NCI-H82 treated with DMSO at 0.1 percent for 48 hours (cell line): ENCODE results near the gene CHPF2.

Experiments
- DNase-seq: peaks from one replicate; lab custom pipeline; 2025; ENCODE audit not compliant: unreplicated experiment; lab: John Stamatoyannopoulos, UW

The CHPF2 gene, protein sequence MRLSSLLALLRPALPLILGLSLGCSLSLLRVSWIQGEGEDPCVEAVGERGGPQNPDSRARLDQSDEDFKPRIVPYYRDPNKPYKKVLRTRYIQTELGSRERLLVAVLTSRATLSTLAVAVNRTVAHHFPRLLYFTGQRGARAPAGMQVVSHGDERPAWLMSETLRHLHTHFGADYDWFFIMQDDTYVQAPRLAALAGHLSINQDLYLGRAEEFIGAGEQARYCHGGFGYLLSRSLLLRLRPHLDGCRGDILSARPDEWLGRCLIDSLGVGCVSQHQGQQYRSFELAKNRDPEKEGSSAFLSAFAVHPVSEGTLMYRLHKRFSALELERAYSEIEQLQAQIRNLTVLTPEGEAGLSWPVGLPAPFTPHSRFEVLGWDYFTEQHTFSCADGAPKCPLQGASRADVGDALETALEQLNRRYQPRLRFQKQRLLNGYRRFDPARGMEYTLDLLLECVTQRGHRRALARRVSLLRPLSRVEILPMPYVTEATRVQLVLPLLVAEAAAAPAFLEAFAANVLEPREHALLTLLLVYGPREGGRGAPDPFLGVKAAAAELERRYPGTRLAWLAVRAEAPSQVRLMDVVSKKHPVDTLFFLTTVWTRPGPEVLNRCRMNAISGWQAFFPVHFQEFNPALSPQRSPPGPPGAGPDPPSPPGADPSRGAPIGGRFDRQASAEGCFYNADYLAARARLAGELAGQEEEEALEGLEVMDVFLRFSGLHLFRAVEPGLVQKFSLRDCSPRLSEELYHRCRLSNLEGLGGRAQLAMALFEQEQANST

DNA sequence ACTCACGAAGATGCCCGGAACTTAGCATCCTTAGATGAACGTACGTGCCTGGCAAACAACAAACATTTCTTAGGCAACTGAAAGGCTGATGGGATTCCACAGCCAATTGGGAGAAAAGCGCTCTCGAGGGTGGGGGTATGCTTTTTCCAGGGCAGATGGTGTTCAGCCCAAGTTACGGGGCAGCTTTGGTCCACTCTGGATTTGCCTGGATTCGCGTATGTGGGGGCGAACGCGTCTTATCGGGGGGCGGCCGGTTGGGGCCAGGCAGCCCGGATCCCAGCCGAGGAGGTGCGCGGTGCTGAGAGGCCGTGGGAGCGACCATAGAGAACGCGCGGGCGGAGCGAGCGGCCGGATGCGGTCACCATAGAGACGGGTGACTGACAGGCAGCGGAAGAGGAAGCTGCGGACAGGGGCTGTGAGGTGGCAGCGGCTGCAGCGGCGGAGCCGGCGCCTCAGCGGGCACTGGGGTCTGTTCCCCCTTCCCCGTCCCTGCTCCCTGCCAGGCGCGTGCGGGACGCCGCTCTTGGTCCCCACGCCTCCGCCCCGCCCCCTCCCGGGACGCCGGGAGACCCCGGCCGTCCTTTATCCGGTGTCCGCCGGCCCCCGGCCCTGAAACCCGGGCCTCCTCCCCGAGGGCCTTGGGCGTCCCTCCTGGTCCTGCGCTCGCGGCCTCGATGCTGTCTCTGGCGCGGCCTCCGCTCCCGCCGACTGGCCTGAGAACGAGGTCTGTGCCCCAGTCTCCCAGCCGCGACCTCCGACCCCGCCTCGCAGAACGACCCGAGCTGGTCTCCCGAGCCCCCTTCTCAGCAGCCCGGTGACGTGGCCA is at the start of gene CHPF2:
CHPF2 (plus strand) TSS at position 393 of the 826 bp plus-strand sequence. CDS start 1,529 bp downstream, outside the sequence.
- peak; percentile 55 for DNase-seq

DNA sequence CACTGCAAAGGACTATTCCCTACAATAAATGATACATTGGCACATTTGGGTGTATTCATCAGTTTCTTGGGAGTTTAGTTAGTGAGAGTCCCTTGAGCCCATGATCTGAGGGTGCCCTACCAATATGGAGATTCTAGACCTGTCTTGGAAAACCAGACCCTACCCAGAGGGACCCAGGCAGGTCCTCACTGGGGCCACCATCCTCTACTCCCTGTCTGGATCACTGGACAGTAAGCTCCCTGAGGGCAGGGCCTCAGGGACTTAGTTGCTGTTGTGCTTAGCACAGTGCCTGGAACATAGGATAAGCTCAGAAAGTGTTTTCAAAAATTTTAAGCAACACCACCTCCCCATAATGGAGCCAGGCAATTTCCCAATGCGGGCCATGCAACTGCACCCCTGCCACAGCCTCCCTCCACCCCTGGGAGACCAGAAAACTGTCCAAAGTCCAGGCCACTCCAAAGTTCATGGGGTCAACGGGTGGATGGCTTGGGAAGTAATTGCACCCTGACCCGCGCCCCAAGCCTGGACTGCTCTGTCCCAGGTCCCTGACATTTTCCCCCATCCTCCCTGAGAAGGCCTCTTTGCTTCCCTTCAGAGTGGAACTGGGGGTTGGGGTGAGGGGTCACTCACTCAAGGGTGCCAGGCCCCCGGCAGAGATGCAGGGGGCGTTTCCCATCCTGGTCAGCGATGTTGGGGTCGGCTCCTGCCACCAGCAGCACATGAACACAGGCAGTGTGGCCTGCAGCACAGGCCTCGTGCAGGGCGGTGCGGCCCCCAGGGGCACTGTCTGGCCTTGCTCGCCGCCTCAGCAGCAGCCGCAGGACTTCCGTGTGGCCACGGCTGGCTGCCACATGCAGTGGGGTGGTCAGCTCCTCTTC is 46.3 kb upstream of the CHPF2 start:
- DNase-seq, result no peak

DNA sequence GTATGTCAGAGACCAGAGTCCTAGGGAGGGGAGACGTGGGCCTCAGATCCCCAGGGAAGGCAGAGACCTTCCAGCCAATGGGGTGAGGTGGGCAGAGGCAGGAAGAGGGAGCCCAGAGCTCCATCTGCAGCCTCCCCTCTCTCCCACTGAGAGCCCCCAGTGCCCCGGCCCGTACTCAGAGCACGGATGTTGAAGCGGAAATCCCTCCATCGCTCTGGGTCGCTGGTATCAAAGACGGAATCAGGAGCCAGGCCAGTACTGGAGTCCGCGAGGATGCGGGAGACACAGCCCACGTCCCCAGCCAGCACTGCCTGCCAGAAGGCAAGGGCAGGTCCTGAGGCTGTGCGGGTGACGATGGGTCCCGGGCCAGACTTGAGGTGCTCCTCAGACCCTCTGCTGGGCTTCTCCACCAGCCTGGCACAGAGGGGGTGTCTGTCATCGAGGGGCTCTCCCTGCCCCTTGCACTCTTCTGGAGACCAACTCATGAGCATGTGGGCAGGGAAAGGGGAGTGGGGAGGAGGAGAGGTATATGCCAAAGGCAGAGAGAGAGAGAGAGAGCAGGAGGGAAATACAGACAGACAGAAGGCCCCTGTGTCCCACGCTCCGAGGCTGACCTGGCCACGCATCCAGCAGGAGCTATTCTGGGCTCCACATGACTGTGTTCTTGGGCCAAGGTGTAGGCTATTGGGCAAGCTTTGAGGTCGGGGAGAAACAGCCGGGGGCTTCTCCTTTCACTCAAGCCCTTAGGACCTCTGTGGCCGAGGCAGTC is 45.5 kb upstream of the CHPF2 start, which contains the start of gene ASB10:
ASB10 (minus strand) TSS at position 611 of the 769 bp plus-strand sequence; CDS start at position 491, 120 bp downstream.
- no peak for DNase-seq

DNA sequence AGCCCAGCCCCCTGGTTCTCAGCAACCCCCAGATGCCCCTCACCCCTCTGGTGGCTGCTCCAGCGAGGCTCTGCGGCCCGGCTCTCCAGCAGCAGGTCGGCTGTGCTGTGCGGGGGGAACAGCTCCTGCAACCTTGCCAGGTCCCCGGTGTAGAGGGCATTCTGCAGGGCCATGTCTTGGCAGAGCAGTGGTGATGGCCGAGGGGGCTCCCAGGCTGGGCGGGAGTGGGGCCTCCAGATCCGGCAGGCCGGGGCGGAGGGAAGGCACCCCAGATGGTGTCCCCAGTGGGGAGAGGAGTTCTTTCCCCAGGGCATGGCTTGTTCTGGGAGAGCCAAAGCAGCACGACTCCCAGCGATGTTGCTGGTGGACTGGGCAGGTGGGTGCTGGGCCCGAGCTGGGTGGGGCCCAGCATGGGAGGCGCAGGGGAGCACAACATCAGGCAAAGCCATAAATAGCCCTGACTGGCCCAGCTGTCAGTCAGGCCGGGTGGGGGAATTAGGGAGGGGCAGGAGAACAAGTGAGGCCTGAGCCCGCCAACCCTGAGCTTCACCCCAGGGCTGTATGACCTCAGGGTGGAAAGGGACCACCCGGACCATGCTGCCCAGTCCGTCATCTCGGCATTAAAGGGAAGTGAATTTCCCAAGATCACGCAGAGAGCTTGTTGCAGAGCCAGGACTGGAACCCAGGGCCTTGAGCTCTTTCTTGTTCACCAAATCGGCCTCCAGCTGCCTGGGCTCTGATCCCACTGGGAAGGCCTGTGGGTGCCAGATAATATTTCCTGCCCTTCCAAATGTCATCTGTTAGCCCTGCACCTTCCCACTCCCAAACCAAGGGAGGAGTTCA is 44.7 kb upstream of the CHPF2 start:
- no peak for DNase-seq

DNA sequence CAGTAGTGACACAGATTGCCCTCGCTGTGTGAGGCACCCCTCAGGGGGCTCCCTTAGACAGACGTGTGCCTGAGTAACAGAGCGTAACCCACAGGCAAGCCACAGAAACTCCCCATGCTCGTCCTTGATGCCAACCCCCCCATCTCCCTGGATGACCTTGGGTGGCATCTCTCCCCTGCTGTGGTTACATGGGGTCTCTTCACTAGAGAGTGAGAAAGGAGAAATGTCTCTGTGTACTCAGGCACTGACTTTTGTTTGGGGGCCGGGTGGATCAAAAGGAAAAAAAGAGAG is 44.1 kb upstream of the CHPF2 start:
- no peak for DNase-seq

DNA sequence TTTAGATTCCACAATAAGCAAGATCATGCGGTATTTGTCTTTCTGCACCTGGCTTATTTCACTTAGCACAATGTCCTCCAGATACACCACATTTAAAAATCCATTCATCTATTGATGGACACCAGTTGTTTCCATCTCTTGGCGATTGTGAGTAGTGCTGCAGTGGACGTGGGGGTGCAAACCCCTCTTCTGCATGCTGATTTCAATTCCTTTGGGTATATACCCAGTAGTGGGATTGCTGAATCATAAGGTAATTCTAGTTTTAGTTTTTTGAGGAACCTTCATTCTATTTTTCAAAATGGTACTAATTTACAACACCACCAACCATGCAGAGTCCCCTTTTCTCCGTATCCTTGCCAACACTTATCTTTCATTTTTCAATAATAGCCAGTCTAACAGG is 43.2 kb upstream of the CHPF2 start:
- no peak for DNase-seq

DNA sequence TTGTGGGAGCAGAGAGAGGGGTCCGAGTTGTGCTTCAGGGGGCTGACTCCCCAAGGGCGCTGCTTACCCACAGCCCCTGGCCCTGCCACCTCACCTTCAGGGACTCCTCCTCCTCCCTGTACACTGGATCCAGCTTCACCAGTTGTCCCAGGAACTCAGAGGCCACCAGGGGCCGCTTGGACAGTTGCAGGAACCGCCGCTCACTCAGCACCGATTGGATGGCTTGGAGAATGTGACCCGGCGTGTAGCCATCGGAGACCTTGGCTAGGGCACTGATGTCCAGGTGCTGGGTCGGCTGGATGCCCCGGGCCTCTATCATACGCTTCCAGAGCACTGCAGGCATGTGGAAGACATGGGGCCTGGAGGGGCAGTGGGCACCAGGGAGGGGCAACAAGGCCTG is 40.7 kb upstream of the CHPF2 start:
- DNase-seq, result no peak

DNA sequence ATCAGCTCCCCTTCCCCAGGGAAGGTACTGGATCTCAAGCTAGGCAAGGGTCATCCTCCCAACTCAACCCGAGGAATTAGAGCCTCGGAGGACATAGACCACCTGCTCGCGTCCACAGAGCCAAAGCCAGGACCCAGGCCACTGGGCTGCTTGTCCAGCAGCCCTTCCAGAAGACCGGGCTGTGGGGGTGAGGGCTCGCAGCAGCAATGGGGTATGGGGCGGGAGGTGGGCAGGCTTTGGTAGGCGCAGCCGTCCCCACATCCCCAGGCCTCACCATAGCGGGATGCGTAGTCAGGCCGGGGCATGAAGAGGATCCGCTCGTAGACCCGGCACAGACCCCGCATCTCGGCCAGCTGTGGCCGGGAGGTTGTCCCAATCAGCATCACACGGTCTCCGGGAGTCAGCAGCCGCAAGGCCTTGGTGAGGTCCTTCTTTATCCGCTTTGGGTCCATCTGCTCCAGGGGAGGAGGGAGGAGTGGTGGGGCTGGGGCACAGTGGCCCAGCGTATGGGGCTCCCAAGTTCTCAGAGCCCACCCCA is 40.2 kb upstream of the CHPF2 start:
- no peak for DNase-seq

DNA sequence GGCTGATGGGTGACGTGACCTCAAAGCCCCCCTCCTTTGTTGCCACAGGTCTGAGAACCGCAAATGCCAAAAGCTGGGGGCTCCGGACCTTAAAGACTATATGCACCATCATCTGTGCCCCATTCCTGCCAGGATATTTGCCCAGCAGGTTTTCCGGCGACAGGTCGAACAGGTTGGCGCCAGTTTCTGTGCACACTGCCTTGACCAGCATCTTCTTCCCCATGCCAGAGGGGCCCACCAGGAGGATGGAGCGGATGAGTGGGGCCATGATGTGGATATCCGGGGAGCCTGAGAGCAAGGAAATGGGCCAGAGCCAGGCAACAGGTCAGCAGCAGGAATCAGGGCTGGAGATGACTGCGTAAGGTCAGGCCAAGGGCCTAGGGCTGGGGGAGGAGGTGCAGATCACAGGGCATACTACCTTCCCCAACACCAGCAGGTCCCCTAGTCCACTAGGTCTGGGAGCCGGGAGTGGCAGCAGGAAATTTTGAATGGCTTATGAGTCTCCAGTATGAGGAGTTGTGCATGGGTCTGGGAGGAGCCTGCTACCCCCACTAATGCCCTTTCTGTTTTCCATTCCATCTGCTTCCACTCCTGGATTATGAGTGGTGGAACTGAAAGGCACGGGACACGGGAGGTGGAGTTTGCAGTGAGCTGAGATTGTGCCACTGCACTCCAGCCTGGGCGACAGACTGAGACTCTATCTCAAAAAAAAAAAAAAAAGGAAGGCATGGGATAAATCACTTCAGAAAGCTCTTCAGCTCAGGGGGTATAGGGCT is 38.9 kb upstream of the CHPF2 start:
- no peak for DNase-seq

DNA sequence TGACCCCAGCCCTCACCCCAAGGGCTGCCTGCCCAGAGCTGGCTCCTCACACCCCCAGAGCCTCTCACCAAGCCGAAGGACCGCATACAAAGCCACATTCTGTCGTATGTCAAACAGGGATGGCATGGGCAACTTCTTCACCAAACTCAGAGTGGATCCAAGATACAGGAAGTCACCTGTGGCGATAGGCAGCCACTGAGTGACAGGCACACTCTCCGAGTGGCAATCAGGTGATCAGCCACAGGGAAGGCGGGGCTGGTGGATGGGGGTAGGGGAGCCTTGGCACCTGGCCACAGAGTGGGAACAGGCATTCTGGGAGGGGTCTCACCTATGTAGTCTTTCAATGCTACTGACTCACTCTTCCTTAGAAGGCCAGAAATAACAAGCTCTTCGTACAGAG is 38.1 kb upstream of the CHPF2 start:
- no peak for DNase-seq

DNA sequence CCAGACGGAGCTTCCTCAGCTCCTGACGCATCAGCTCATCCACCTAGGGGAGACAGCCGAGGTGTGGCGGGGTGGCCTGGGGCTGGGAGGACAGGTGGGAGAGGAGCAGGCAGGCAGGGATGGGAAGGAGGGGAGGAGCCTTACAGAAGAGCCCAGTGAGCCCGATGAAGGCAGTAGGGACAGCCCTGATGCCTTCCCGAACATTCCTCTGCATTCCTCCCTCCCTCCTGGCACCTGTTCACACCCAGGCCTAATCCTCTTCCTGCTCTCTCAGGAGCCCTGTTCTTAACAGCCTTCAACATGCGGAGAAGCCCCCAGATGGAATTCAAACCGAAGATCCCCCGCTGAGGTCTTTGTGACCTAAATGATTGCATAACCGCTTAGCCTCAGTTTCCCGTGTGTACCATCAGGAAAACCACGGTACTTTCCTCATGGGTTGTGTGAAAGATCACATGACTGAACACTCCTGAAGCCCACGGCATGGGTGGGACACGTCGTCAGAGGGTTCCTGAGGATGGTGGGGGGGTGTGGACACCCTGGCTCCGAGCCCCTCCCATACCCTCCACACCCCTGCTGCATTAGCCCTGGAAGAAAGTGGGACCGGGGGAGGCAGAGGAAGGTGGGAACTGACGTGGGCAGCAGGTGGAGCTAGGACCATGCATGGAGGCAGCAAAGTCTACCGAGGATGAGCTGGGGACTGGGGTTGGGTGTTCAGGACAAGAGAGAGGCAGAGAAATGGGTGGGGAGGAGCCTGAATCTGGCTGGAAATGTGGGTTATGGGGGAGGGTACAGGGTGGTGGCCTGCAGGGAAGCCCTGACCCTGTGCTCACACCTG is 36.5 kb upstream of the CHPF2 start:
- DNase-seq, result no peak

DNA sequence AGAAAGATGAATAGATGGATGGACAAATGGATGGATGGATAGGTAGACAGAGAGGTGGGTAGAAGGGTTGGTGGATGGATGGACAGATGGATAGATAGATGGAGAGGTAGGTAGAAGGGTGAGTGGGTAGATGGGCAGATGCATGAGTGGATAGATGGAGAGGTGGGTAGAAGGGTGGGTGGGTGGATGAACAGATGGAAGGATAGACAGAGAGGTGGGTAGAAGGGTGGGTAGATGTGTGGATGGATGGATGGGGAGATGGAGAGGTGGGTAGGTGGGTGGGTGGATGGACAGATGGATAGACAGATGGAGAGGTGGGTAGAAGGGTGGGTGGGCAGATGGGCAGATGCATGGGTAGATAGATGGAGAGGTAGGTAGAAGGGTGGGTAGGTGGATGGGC is 34.4 kb upstream of the CHPF2 start:
- DNase-seq, result no peak

DNA sequence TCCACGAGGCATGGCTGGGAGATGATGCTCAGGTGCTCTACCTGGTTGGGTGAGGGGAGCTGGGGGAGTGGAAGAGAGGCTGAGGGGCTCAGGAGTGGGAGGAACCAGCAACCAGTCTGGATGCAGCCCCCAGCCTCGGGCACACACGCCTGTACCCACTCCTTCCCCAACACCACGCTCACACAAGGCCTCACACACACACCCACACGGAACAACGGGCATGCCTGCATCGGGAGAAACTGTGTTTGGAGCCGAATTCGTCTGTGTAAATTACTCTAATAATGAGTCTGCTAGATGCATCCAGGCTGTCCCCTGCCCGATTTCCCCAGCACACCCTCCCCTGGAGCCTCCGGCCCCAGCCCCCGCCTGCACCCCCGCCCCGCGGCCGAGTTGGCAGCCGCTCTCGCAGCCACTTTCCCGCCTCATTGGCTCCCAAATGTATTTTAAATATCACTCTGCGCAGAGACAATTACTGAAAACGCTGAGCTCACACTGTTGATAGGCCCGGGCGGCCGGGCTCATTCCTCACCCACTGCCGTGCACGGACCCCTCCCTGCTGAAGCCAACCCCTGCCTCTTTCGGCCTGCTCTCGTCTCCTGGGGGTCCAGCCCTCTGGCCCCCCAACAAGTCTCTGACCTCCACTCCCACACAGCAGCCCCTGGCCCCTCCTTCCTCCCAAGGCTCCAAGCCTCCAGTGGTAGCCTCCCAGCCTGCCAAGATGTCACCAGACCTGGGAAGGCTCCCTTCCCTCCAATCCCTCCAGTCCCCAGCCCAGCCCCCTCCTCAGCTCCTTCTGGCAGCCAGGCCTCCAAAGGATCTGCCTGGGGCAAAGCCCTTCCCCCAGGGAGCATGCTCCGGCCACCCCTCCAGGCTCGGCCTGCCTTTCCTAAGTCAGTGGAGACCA is 33.1 kb upstream of the CHPF2 start:
- DNase-seq, result no peak

DNA sequence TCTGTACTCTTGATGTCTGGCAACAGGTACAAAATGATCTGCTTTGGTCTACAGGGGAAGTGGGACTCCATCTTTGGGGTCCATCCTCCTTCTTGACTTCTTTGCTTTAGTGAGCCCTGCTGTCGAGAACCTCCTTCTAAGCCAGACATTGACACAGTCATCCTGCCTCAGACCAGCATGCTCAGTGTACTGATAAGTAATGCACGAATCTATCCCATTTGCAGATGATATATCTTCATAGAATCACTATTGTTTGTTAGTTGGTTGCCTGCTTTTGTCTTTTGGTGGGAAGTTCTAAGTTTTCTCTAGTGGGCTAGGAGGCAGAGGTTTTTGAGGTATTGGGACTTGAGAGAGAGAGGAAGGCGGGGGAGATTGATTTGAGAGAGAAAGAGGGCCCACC is 30.9 kb upstream of the CHPF2 start:
- DNase-seq, result no peak

DNA sequence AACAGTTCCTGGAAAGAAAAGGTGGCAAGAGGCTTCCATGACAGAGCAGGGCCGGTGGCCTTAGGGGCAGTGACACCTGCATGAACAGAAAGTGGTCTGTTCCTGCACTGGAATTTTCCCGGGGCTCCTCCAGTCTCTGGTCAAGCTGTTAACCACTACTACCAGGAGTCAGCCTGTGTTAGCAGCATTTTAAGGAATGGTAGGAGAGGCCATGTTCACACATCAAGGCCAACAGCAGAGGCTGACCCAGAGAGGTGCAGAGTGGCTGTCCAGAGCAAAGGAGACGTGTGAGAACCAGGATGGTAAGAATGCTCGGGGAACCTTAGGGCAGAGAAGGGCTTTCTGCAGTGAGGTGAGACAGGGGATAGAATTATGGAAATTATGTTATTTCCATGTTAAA is 30.5 kb upstream of the CHPF2 start:
- DNase-seq, result no peak

DNA sequence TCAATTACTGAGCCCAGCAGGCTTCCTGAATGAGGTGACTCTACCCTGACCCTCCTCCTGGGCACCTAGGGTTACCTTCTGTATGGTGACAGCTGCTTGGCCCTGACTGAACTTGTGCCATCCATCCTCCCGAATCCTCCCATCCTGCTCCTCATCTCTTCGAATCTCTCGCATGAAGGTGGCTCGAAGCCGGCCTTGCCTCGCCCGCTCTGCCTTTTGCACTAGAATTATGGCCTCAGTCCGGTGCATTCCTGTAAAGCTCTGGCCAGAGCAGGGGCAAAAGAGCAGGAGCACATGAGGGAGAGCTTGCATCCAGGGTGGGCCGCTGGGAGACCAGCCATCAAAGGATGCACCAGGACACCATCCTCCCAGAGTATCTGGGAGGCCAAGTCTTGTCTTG is 29.4 kb upstream of the CHPF2 start:
- DNase-seq, result no peak
